Measurements from ENCODE around the gene SNAP23.
A peak's percentile ranks its signal among the peaks of the same experiment; 100 is the strongest.
"Not testable (repeated sequence)": the region's sequence is repeated elsewhere in the genome, so short reads cannot be mapped to it uniquely, and the experiment has no call there.

Gene SNAP23

GRCh38 chr15:42498212-42499068 lies 3.0 kb downstream of the SNAP23 start:
- no peak for DNase-seq

DNA sequence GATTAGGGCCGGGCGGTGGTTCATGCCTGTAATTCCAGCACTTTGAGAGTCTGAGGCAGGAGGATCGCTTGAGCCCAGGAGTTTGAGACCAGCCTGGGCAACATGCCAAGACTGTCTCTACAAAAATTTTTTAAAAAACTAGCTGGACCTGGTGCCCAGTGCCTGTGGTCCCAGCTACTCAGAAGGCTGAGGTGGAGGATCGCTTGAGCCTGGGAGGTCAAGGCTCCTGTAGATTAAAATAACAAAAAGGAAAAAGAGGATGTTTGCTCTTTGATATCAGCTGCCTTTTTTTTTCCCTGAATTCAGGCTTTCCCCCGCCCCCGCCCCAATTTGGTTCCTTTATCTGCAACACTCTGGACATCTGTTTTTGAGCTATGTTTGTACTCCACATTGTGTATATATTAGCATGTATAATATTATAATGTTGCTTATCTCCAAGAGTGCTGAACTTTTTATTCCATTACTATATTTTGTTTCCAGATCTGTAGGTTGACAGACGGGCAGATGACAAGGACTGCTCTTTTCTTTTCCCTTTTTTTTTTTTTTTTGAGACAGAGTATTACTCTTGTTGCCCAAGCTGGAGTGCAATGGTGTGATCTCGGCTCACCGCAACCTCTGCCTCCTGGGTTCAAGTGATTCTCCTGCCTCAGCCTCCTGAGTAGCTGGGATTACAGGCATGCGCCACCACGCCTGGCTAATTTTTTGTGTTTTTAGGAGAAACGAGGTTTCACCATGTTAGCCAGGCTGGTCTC lies 4.6 kb downstream of the SNAP23 start:
- DNase-seq, result no peak

DNA sequence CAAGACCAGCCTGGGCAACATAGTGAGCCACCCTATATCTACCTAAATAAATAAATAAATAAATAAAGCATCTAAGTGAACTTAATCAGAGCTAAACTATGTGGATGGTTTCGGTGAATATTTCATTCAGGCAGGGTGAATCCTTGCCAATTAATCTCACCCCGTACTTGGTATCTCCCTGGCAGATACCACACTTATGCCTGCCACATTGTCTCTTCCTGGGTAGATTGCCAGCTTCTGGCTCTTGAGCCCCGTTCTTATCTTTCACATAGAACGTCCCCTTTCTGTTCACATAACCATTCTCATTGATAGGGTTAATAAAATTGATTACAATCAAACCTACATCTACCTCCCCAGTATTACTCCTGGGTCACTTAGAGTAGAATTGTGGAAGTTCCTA lies 7.0 kb downstream of the SNAP23 start:
- no peak for DNase-seq

DNA sequence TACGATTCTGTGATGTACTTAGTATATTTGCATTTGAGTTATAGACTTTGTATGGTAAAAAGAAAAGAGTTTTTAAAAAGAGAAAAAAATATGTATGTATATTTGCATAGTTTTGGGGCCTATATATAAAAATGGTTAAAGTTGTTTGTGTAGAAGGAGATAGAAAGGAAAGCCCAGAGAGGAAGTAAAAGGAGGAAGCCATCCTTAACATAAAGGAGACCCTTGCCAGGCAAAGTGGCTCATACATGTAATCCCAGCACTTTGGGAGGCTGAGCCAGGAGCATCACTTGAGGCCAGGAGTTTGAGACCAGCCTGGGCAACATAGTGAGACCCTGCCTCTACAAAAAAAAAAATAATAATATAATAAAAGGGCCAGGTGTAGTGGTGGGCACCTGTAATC lies 8.4 kb downstream of the SNAP23 start:
- DNase-seq, result no peak

- no peak for DNase-seq
Measured at GRCh38 chr15:42504631-42505030, 9.2 kb downstream of the SNAP23 start.

GRCh38 chr15:42507514-42507913 lies 12.1 kb downstream of the SNAP23 start:
- DNase-seq, result no peak

GRCh38 chr15:42508263-42508690 lies 12.8 kb downstream of the SNAP23 start:
- no peak for DNase-seq

DNA sequence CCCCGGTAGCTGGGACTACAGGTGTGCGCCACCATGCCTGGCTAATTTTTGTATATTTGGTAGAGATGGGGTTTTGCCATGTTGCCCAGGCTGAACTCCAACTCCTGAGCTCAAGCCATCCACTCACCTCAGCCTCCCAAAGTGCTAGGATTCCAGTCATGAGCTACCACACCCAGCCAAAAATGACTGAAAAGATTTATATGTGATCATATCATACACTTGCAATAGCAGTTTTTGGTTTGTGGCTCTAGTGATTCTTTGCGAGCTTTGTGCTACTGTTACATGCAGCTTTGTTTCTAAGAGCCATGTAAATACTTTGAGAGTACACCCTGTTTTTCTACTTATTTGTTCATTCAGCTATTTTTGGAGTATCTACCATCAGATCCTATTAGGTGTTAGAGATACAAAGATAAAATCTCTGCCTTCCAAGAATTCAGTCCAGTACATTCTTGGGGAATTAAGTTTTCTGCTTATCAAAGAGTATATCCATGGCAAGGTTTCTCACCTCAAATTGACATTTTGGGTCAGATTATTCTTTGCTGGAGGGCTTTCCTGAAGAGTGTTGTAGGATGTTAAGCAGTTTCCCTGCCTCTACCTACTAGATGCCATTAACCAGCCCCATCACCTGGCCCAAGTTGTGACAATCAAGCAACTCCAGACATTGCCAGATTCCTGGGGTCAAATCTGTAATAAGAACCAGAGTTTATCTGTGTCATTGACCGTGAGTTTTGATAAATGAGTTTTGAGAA lies 15.0 kb downstream of the SNAP23 start:
- DNase-seq, result no peak

DNA sequence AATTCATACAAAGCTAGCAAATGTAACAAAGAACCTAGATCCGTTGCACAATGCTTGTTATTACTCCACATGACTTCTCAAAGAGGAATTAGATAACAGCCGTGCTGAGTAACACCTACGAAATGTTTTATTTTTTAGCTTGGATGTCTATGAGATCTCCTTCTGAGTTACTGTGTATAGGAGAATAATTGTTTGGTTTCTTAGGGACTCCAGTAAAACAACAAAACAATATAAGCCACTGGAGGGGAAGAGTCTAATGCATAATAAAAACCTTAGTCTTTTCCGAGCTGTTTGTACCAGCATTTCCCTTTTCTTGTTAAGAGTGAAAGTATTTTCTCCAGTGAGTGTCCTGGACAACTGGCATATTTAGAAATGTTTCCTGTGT lies 15.6 kb downstream of the SNAP23 start:
- DNase-seq, result no peak

DNA sequence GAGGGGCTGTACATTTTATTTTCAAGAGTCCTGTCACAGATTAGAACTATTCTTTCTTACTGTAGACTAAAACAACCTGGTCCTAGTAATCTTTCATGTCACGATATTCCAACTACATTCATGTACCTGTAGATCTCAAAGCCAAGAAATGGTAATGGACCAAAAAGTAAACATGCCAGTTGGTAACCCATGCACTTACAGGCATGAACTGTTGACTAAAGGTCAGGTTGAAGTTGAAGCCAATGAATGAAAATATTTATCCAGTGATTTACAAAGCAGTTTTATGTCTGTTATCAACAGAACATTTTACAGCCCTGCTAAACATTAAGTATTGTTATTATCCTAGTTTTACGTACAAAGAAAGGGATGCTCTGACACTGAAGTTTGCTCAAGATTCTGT lies 27.9 kb downstream of the SNAP23 start:
- no peak for DNase-seq

DNA sequence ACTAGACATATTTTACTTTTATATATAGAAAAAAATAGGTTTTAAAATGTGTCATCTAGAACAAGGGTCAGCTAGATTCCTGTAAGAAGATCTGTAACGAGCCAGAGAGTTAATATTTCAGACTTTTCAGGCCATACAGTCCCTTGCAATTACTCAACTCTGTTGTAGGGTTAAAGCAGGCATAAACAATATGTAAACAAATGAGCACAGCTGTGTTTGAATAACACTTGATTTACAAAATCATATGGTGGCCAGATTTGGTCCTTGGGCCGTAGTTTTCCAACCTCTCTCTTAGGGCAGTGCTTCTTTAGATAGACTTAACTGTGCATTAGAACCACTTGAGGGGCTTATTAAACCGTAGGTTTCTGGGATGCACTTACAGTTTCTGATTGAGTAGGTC lies 33.5 kb downstream of the SNAP23 start:
- no peak for DNase-seq

GRCh38 chr15:42533246-42533645 lies 37.8 kb downstream of the SNAP23 start:
- no peak for DNase-seq

DNA sequence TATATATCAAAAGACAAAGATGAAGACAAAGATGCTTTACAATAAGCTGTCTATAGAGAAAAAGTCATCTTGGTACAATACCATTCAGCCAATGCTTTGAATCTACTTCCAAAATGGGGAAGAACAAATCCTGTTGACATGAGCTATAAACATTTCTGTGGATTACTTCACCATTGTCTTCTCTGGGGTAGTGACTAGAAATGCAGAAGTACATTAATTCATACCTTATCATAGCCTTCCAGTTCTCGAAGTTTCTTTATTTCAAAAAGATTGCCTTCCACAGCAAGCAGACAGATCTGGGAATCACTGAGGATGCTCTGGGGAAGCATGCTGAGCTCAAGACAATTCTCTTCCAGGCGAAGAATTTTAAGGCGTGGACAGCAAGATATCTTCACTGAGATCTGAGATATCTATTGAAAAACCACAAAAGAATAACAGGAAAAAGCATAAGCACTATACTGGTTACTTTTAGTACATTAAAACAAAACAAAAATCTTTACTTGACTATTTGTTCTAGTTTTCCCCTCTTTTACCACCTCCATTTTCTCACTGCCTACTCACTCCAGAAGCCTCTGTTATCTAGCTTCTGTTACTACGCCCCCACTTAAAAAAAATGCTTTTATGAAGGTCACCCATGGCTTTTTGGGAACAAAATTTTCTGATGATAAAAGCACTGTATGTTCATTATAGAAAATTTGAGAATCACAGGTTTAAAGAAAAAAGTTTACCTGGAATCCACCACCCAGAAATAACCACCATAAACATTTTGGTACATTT lies 49.6 kb downstream of the SNAP23 start:
- DNase-seq, result no peak

DNA sequence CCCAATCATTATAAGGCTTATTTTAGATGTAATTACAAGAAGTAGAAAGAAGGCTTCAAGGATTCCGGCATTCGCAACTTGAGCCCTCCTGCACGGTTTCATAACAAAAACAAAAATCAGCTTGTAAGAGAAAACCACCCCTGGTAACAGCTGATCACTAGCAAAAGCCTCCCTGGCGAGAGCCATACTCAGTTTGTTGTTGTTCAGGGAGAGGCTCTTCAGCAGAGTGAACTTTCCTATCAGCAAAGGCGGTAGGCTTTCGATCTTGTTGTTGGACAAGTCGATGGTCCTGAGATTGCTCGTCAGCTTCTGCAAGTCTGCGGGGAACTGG lies 52.4 kb downstream of the SNAP23 start:
- no peak for DNase-seq

- DNase-seq, result peak; percentile 56
Measured at GRCh38 chr15:42548249-42549031, 53.0 kb downstream of the SNAP23 start, which contains the start of the genes HAUS2 and LRRC57. Gene HAUS2, plus strand, starts transcription at chr15:42548838. Its CDS starts 35 bp downstream, at chr15:42548873. Gene LRRC57, minus strand, starts transcription at chr15:42548793. Its CDS starts 359 bp downstream, at chr15:42548434.

DNA sequence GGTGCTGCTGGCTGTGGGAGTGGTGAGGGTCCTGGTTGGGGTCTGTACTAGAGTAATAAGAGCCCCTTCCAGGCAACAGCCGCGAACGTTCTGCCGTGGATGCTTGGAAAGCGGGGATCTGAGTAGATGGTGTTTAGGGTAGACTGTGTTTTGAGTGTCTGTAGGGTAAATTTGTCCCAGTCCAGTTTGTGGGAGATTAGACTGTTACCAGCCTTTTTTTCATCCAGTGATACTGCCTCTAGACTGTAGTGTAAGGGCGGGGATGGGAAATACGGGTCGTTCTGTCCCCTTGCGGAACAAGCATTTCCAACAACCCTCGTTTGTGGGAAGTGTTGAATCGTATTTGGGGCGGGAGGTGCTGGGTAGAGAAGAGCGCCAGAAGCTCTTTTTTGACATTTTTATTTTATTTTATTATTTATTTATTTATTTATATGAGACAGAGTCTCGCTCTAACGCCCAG lies 53.6 kb downstream of the SNAP23 start:
- DNase-seq, result peak; percentile 4

GRCh38 chr15:42549741-42550392 lies 54.4 kb downstream of the SNAP23 start:
- no peak for DNase-seq

DNA sequence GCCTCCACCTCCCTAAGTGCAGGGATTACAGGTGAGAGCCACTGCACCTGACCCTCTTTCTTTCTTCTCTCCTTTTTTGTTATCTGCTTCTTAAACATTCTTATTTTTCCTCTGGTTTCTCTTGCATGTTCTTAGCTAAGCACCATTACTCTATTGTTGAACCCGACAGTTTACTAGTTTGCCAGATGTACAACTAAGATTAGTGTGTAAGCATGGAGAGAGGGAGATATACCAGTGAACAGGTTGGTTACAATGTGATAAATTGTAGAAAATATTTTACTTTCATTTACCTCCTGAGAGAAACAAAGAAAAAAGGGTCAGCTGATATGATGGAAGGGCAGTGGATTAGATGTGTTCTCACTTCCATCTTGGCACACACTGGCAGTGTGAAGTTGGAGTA lies 58.1 kb downstream of the SNAP23 start:
- DNase-seq, result no peak

DNA sequence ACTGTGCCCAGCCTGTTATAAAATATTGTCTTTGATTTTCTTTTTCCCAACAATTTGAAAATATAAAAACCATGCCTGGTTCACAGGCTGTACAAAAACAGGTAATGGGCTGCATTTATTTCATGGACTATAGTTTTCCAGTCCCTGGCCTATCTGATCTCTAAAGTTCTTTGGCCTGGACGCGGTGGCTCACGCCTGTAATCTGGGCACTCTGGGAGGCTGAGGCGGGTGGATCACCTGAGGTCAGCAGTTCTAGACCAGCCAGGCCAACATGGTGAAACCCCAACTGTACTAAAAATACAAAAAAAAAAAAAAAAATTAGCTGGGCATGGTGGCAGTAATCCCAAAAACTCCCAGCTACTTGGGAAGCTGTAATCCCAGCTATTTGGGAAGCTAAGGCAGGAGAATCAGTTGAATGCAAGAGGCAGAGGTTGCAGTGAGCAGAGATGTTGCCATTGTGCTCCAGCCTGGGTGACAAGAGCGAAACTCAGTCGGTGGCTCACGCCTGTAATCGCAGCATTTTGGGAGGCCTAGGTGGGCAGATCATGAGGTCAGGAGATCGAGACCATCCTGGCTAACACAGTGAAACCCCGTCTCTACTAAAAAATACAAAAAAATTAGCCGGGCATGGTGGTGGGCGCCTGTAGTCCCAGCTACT lies 61.2 kb downstream of the SNAP23 start:
- not testable (repeated sequence) for DNase-seq

- no peak for DNase-seq
Measured at GRCh38 chr15:42558739-42559138, 63.3 kb downstream of the SNAP23 start.

All from NCI-H510A treated with DMSO at 0.1 percent for 48 hours (cell line).